Gastroesophageal sphincter (tissue), 4 donors: ENCODE results near the gene C1orf232. TPM values are rescaled to one million over a fixed set of nuclear protein-coding genes. Genes with fewer than 3 reads are reported as not detected.

Experiments used
- ATAC-seq: fragments of 150-250 bp; one replicate; pipeline ENCODE4 v1.9.1; 2016; ENCODE audit warnings: mild to moderate bottlenecking, moderate library complexity
- H3K27ac ChIP-seq, 4 donors: fragments of 200-600 bp; sonication (generic) in 3 of 4; 1 replicate in 3 of 4; 2 replicates in 1 of 4; pipeline ENCODE4 v1.5.1; 2016 to 2019
- H3K27me3 ChIP-seq: fragments of 200-600 bp; sonication (generic); one replicate; pipeline ENCODE4 v1.5.1; 2019
- H3K36me3 ChIP-seq, 2 donors: fragments of 200-600 bp; sonication (generic); one replicate each; pipeline ENCODE4 v1.5.1; 2019; ENCODE audit warnings: control low read depth in 1 of 2
- H3K4me1 ChIP-seq, 3 donors: fragments of 200-600 bp; sonication (generic); 1 replicate in 2 of 3; 2 replicates in 1 of 3; pipeline ENCODE4 v1.5.1; 2016 to 2019; ENCODE audit warnings: control low read depth in 2 of 3
- H3K4me3 ChIP-seq, 2 donors: fragments of 200-600 bp; sonication (generic); one replicate each; pipeline ENCODE4 v1.5.1; 2019; ENCODE audit warnings: mild to moderate bottlenecking in 1 of 2, moderate library complexity in 1 of 2
- H3K9me3 ChIP-seq, 3 donors: fragments of 200-600 bp; sonication (generic); one replicate each; pipeline ENCODE4 v1.5.1; 2017 to 2019; ENCODE audit warnings: control low read depth in 2 of 3
- CTCF ChIP-seq, 4 experiments: fragments of 200-600 bp in 2 of 4; fragments of 450-650 bp in 2 of 4; sonication (generic) in 1 of 4; IDR thresholded peaks; one replicate each; pipeline ENCODE4 v1.5.1; 2017 to 2019; ENCODE audit warnings: antibody characterized with exemption in 4 of 4, mild to moderate bottlenecking in 2 of 4, moderate library complexity in 2 of 4
- EP300 ChIP-seq: sonication (generic); formaldehyde crosslinking; IDR thresholded peaks from one replicate; pipeline ENCODE4 v1.6.1; 2017; ENCODE audit warnings: antibody characterized with exemption, mild to moderate bottlenecking
- POLR2A ChIP-seq, 2 donors: fragments of 450-650 bp; IDR thresholded peaks; one replicate each; pipeline ENCODE4 v1.6.1; 2017; ENCODE audit warnings: antibody characterized with exemption in 2 of 2, mild to moderate bottlenecking in 2 of 2, moderate library complexity in 1 of 2
- POLR2AphosphoS5 ChIP-seq: sonication (generic); formaldehyde crosslinking; IDR thresholded peaks from one replicate; pipeline ENCODE4 v1.6.1; 2017; ENCODE audit warnings: antibody characterized with exemption
- WGBS, 2 donors: methylation state at CpG; one replicate each; pipeline ENCODE4 v1.1.5; 2018; ENCODE audit warnings: low coverage in 1 of 2; 5-methylcytosine and 5-hydroxymethylcytosine counted together
- total RNA-seq, 4 donors: library from RNA; depleted of rRNA; stranded (reverse); fragments of >200 nt; gene quantifications; one replicate each; pipeline ENCODE4 v1.1.0, GENCODE V29; 2016

C1orf232 gene
- total RNA-seq, 4 donors from 2014 or later, result not detected

DNA sequence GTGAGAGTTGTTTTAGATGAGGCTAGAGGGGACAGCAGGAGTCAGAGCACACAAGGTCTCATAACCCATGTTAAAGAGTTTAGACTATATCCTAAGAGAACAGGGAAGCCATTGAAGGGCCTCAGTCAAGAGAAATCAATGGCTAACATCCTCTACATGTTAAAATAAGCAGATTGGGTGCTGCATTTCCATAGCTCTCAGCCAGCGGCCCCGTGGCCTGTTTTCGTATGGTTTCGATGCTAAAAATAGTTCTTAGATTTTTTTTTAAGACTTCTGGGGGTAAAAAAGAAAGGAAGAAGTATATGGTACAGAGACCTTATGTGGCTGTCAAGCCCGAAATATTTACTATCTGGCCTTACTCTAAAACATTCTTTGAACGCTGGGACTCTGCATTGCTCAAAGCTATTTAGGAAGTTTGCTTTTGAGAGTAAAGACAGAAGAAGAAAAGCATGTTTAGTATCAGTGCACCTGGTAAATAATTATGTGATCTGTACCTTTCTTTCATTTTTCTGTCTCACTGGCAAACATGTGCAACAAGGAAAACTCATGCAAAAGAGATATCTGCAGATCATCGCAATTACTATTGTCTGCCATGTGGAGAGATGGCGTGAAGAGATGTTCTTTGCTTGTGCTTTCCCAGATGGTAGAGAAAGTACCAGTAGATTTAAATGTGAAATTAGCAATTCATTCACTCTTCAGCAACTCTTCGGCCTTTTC lies 48.7 kb downstream of the C1orf232 start:
- peaks cover 0 to 31% (median 0%) of the 10 kb centered on the region in 3 donors for H3K4me1 ChIP-seq
- 68 to 86% methylated on average over 8 to 9 of the region's 9 CpGs for WGBS, 2 donors

DNA sequence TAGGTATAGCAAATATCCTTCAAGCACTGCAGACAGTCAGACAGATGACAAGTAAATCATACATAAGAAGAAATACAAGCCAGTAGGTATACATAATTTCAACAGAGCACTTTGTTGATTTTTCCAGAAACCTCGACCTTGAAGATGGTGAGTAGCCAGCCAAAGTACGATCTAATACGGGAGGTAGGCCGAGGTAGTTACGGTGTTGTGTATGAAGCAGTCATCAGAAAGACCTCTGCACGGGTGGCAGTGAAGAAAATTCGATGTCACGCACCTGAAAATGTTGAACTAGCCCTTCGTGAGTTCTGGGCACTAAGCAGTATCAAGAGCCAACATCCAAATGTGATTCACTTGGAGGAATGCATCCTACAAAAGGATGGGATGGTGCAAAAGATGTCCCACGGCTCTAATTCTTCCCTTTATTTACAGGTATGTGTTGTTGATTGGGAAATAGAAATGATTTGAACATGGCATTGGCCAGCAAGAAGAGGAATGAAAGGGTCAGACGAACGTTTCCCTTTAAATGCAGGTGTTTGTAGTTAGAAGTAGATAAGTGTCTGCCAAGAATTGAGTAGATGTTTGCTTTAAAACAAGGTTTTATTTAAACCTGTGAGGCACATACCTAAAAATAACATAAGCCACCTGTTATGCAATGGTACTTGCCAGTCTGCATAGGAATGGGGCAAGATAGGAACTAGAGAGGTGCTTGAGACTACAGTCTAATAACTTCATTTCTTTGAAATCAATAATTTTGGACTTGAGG lies 54.4 kb downstream of the C1orf232 start:
- Histone ChIP-seq H3K27ac (no peak overlapping the region), H3K36me3 (peaks cover 0 to 53% of the 10 kb centered on the region in 2 donors), H3K4me1 (peaks cover 0 to 26% (median 11%) of the 10 kb centered on the region in 3 donors), H3K4me3 (no peak overlapping the region), H3K9me3 (no peaks in the 10 kb centered on the region), H3K27me3 (no peaks in the 10 kb centered on the region)
- no peak for TF ChIP-seq POLR2A (IDR thresholded peaks at IDR 0.05)
- TF ChIP-seq EP300, result no peak
- TF ChIP-seq POLR2AphosphoS5, result no peak
- no peak for TF ChIP-seq CTCF (IDR thresholded peaks at IDR 0.05)
- 75 to 76% methylated on average over 11 to 12 of the region's 12 CpGs for WGBS, 2 donors
- no peak for ATAC-seq

More for the DNA sequence above, 48.7 kb downstream of the C1orf232 start:
- TF ChIP-seq POLR2AphosphoS5, result no peak
- TF ChIP-seq CTCF (IDR thresholded peaks at IDR 0.05), result no peak
- no peak for TF ChIP-seq POLR2A (IDR thresholded peaks at IDR 0.05)
- TF ChIP-seq EP300, result no peak
- Histone ChIP-seq H3K27ac (no peak overlapping the region), H3K9me3 (no peaks in the 10 kb centered on the region), H3K36me3 (peaks cover 0 to 67% of the 10 kb centered on the region in 2 donors), H3K27me3 (no peaks in the 10 kb centered on the region), H3K4me3 (no peak overlapping the region)
- no peak for ATAC-seq

Other genes with a start within 250 kb of the C1orf232 start
- gene PAFAH2, start 170.9 kb downstream of the C1orf232 start, total RNA-seq, result 10 to 100 TPM in 1 of 4 donors, 1 to 10 TPM in 3; 6.6 to 12.2 (median 8.5) TPM
- under 1 TPM in 3 of 4 donors, not detected in 1; 0.08 to 0.81 (median 0.31) TPM for gene EXTL1, start 147.2 kb downstream of the C1orf232 start, total RNA-seq
- not detected for gene SLC30A2, start 122.8 kb downstream of the C1orf232 start, total RNA-seq
- 1 to 10 TPM in 2 of 4 donors, under 1 TPM in 2; 0.15 to 2.3 (median 0.82) TPM for gene TRIM63, start 101.3 kb downstream of the C1orf232 start, total RNA-seq
- 1 to 10 TPM; 6.2 to 9.3 (median 6.8) TPM for gene PDIK1L, start 57.1 kb downstream of the C1orf232 start, total RNA-seq
- 10 to 100 TPM in 1 of 4 donors, 1 to 10 TPM in 3; 3.4 to 12.5 (median 7.7) TPM for gene FAM110D, start 9.9 kb downstream of the C1orf232 start, total RNA-seq
- 10 to 100 TPM in 3 of 4 donors, 1 to 10 TPM in 1; 5.0 to 22.8 (median 16.6) TPM for gene ZNF593, start 945 bp upstream of the C1orf232 start, total RNA-seq
- not detected for gene ZNF593OS, start 2.9 kb upstream of the C1orf232 start, total RNA-seq
- gene CNKSR1, start 8.5 kb upstream of the C1orf232 start, total RNA-seq, result 1 to 10 TPM in 2 of 4 donors, under 1 TPM in 1, not detected in 1; 0.81 to 1.7 (median 1.1) TPM
- gene CATSPER4, start 21.6 kb upstream of the C1orf232 start, total RNA-seq, result not detected
- gene CEP85, start 65.2 kb upstream of the C1orf232 start, total RNA-seq, result 1 to 10 TPM; 1.3 to 6.8 (median 4.7) TPM
- gene SH3BGRL3, start 111.1 kb upstream of the C1orf232 start, total RNA-seq, result 10 to 100 TPM; 31.6 to 60.2 (median 44.0) TPM
- gene UBXN11, start 137.7 kb upstream of the C1orf232 start, total RNA-seq, result 10 to 100 TPM in 2 of 4 donors, 1 to 10 TPM in 2; 3.7 to 12.1 (median 10.5) TPM
- 1 to 10 TPM in 3 of 4 donors, not detected in 1; 1.8 to 2.7 (median 2.2) TPM for gene CD52, start 149.0 kb upstream of the C1orf232 start, total RNA-seq
- gene CRYBG2, start 185.2 kb upstream of the C1orf232 start, total RNA-seq, result 1 to 10 TPM in 1 of 4 donors, under 1 TPM in 3; 0.35 to 2.7 (median 0.50) TPM
- under 1 TPM in 1 of 4 donors, not detected in 3; 0.62 TPM for gene ZNF683, start 203.8 kb upstream of the C1orf232 start, total RNA-seq
- not detected for gene LIN28A, start 241.9 kb upstream of the C1orf232 start, total RNA-seq